T-cell (primary cell): ENCODE results near the gene DRC1. TPM values are rescaled to one million over a fixed set of nuclear protein-coding genes. Genes with fewer than 3 reads are reported as not detected.

Source experiments
- ATAC-seq, 4 experiments: fragments of 200-7000 bp in 3 of 4; fragments of 150-1000 bp in 1 of 4; cut with Tn5 transposase; replicated peaks in 1 of 4; 1 replicate in 3 of 4; 2 replicates in 1 of 4; pipeline ENCODE4 v1.10.0; 2021; ENCODE audit warnings: moderate library complexity in 3 of 4, mild to moderate bottlenecking in 2 of 4, moderate number of reproducible peaks in 1 of 4
- CTCF ChIA-PET, 2 donors: fragments of 300-600 bp; sonication (Branson Sonifier 250); formaldehyde crosslinking; loops; one replicate each; lab custom pipeline; 2022; ENCODE audit warnings: antibody characterized with exemption in 2 of 2; lab: Charles Lee
- POLR2A ChIA-PET, 2 donors: fragments of 300-600 bp; sonication (Branson Sonifier 250); formaldehyde crosslinking; loops; one replicate each; lab custom pipeline; 2022; ENCODE audit warnings: antibody characterized with exemption in 2 of 2; lab: Charles Lee
- DNase-seq, 35 experiments: peaks; one replicate each; pipeline versions ENCODE4 v3.0.0 to v3.0.0-alpha.2; 2013 to 2023
- H3K27ac ChIP-seq: one replicate; pipeline ENCODE4 v1.5.1; 2013; ENCODE audit warnings: low read length
- H3K27me3 ChIP-seq, 2 experiments: replicated peaks in 1 of 2; 1 replicate in 1 of 2; 2 replicates in 1 of 2; pipeline versions ENCODE4 v1.6.1 to v1.7.0; 2013; ENCODE audit warnings: low read length in 1 of 2, mixed read lengths in 1 of 2; ENCODE audit not compliant: control insufficient read depth in 2 of 2, insufficient read depth in 2 of 2; ENCODE audit errors: extremely low read depth in 1 of 2
- H3K36me3 ChIP-seq, 2 donors: 1 replicate in 1 of 2; 2 replicates in 1 of 2; pipeline versions ENCODE4 v1.6.1 to v1.7.0; 2013; ENCODE audit warnings: low read length in 1 of 2; ENCODE audit not compliant: control insufficient read depth in 2 of 2, insufficient read depth in 1 of 2; ENCODE audit errors: extremely low read depth in 1 of 2
- H3K4me1 ChIP-seq, 2 experiments: 1 replicate in 1 of 2; 2 replicates in 1 of 2; pipeline versions ENCODE4 v1.6.1 to v1.7.0; 2013; ENCODE audit warnings: low read length in 2 of 2, mixed read lengths in 1 of 2; ENCODE audit not compliant: insufficient read depth in 2 of 2, control insufficient read depth in 1 of 2; ENCODE audit errors: extremely low read depth in 1 of 2
- H3K4me3 ChIP-seq, 2 donors: 1 replicate in 1 of 2; 2 replicates in 1 of 2; pipeline versions ENCODE4 v1.5.1 to v1.7.0; 2013; ENCODE audit warnings: mild to moderate bottlenecking in 2 of 2, low read length in 1 of 2, moderate library complexity in 1 of 2; ENCODE audit not compliant: control insufficient read depth in 1 of 2; ENCODE audit errors: extremely low read depth in 1 of 2
- H3K9me3 ChIP-seq: 2 replicates; pipeline ENCODE4 v1.7.0; 2013
- H3K27ac Mint-ChIP-seq, 2 donors: one replicate each; pipeline ENCODE4 v1.8.0; 2020 to 2021; ENCODE audit warnings: mild to moderate bottlenecking in 2 of 2, mixed read lengths in 2 of 2
- H3K27me3 Mint-ChIP-seq, 2 donors: one replicate each; pipeline ENCODE4 v1.8.0; 2021 to 2022; ENCODE audit warnings: mixed read lengths in 2 of 2
- H3K36me3 Mint-ChIP-seq: one replicate; pipeline ENCODE4 v1.8.0; 2021; ENCODE audit warnings: mixed read lengths
- H3K4me1 Mint-ChIP-seq, 3 donors: one replicate each; pipeline ENCODE4 v1.8.0; 2020 to 2022; ENCODE audit warnings: mixed read lengths in 3 of 3, mild to moderate bottlenecking in 1 of 3
- H3K4me3 Mint-ChIP-seq, 3 donors: one replicate each; pipeline ENCODE4 v1.8.0; 2020 to 2022; ENCODE audit warnings: mild to moderate bottlenecking in 3 of 3, mixed read lengths in 3 of 3, moderate library complexity in 3 of 3
- H3K9me3 Mint-ChIP-seq, 3 donors: one replicate each; pipeline ENCODE4 v1.8.0; 2020 to 2022; ENCODE audit warnings: mixed read lengths in 3 of 3
- WGBS: methylation state at CpG from one replicate; pipeline ENCODE4 v1.1.5; 2013; ENCODE audit warnings: missing lambda C conversion rate; ENCODE audit not compliant: insufficient coverage; 5-methylcytosine and 5-hydroxymethylcytosine counted together
- total RNA-seq, 35 experiments: library from RNA in 6 of 35; stranded (reverse) in 6 of 35; fragments of 120-200 nt in 1 of 35; gene quantifications; one replicate each; pipeline versions ENCODE4 v1.2.1 to v1.2.4 and lab custom pipeline; 2013 to 2026

The DRC1 gene
- total RNA-seq, 5 donors from 2014 or later (not counting 1 experiment from before 2014, with no cell fraction given): not detected

DNA sequence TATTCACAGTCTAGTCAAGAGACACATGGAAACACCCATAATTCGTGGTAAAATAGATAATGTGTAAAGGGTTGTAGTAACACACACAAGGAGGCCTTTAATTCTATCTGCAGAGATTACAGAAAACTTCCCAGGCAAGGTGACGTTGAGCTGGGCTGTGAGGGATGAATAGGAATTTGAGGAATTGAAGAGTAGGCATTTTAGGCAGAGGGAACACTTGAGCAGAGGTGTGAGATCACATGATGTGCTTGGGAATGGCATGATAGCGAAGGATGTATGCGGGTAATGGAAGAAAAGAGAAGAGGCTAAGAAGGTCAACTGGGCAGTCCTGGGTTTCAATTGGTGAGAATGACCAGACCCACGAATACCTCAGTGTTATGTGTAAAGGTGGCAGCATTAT lies 20.2 kb downstream of the DRC1 start:
- Histone ChIP-seq H3K36me3 (no peaks in the 10 kb centered on the region), H3K9me3 (no peaks in the 10 kb centered on the region), H3K4me3 (no peak overlapping the region), H3K4me1 (no peaks in the 10 kb centered on the region), H3K27ac (no peak overlapping the region), H3K27me3 (peaks cover 0 to 4% of the 10 kb centered on the region in 2 experiments)
- Mint-ChIP-seq H3K27me3 (peaks cover 0 to 3% of the 10 kb centered on the region in 2 donors), H3K4me3 (no peak overlapping the region), H3K27ac (no peak overlapping the region), H3K4me1 (no peaks in the 10 kb centered on the region), H3K36me3 (no peaks in the 10 kb centered on the region), H3K9me3 (peaks cover 0 to 3% (median 0%) of the 10 kb centered on the region in 3 donors)
- 78% methylated on average over 5 of the region's 5 CpGs for WGBS
- ATAC-seq: no peak
- no peak for DNase-seq
- CTCF ChIA-PET: no interaction called here
- POLR2A ChIA-PET: no interaction called here

- WGBS: 68% methylated on average over 4 of the region's 9 CpGs
- DNase-seq (no peak), ATAC-seq (no peak)
- Histone ChIP-seq H3K9me3 (no peaks in the 10 kb centered on the region), H3K36me3 (no peaks in the 10 kb centered on the region), H3K27ac (no peak overlapping the region), H3K4me3 (no peak overlapping the region), H3K4me1 (no peaks in the 10 kb centered on the region), H3K27me3 (peaks cover 0 to 2% of the 10 kb centered on the region in 2 experiments)
- H3K27ac Mint-ChIP-seq: no peak overlapping the region
- no peak overlapping the region for H3K4me3 Mint-ChIP-seq
- POLR2A ChIA-PET: no interaction called here
- peaks cover 0 to 3% (median 0%) of the 10 kb centered on the region in 3 donors for H3K9me3 Mint-ChIP-seq
- H3K27me3 Mint-ChIP-seq: peaks cover 0 to 3% of the 10 kb centered on the region in 2 donors
- no peaks in the 10 kb centered on the region for H3K36me3 Mint-ChIP-seq
- CTCF ChIA-PET: no interaction called here
- no peaks in the 10 kb centered on the region for H3K4me1 Mint-ChIP-seq
Measured at GRCh38 chr2:26422947-26423629, 21.4 kb downstream of the DRC1 start.

DNA sequence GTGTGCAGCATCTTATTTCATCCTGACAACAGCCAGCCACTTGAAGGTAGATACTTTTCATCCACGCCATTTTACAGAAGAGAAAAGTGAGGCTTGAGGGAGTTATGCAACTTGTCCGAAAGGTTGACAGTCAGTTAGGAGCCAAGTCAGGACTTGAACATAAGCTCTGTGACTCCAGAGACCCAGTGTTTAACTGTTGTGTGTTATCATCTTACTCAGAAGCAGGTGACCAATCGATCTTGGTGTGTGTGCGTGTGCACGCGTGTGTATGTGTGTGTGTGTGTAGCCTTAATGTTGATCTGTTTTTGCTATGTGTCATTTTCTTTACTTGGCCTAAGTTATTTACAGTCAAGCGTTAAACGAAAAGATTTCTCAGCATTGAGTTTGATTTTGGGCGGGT lies 22.0 kb downstream of the DRC1 start:
- CTCF ChIA-PET: no interaction called here
- no peaks in the 10 kb centered on the region for H3K4me1 Mint-ChIP-seq
- no peak for ATAC-seq

GRCh38 chr2:26424221-26424620 lies 22.5 kb downstream of the DRC1 start:
- Histone ChIP-seq H3K9me3 (no peaks in the 10 kb centered on the region), H3K27ac (no peak overlapping the region), H3K4me3 (no peak overlapping the region), H3K36me3 (no peaks in the 10 kb centered on the region), H3K4me1 (no peaks in the 10 kb centered on the region), H3K27me3 (no peaks in the 10 kb centered on the region)
- no peak overlapping the region for H3K27ac Mint-ChIP-seq
- DNase-seq (no peak), ATAC-seq (no peak)
- H3K4me1 Mint-ChIP-seq: no peaks in the 10 kb centered on the region
- WGBS: no CpG with 5 or more reads among the region's 3 CpGs
- POLR2A ChIA-PET: no interaction called here
- CTCF ChIA-PET: no interaction called here
- no peaks in the 10 kb centered on the region for H3K36me3 Mint-ChIP-seq
- no peak overlapping the region for H3K4me3 Mint-ChIP-seq
- H3K9me3 Mint-ChIP-seq: peaks cover 0 to 3% (median 0%) of the 10 kb centered on the region in 3 donors
- H3K27me3 Mint-ChIP-seq: peaks cover 0 to 3% of the 10 kb centered on the region in 2 donors

More for the DNA sequence above, 22.0 kb downstream of the DRC1 start:
- Mint-ChIP-seq H3K27me3 (peaks cover 0 to 3% of the 10 kb centered on the region in 2 donors), H3K9me3 (peaks cover 0 to 3% (median 0%) of the 10 kb centered on the region in 3 donors), H3K27ac (no peak overlapping the region), H3K36me3 (no peaks in the 10 kb centered on the region), H3K4me3 (no peak overlapping the region)
- Histone ChIP-seq H3K4me3 (no peak overlapping the region), H3K36me3 (no peaks in the 10 kb centered on the region), H3K27me3 (no peaks in the 10 kb centered on the region), H3K9me3 (no peaks in the 10 kb centered on the region), H3K4me1 (no peaks in the 10 kb centered on the region), H3K27ac (no peak overlapping the region)
- 92% methylated on average over 6 of the region's 9 CpGs for WGBS
- no peak for DNase-seq
- POLR2A ChIA-PET: no interaction called here

GRCh38 chr2:26428846-26429245 lies 27.1 kb downstream of the DRC1 start:
- no peak overlapping the region for H3K4me3 Mint-ChIP-seq
- no peaks in the 10 kb centered on the region for H3K36me3 ChIP-seq
- H3K36me3 Mint-ChIP-seq: no peaks in the 10 kb centered on the region
- ChIA-PET CTCF (no interaction called here), POLR2A (no interaction called here)
- H3K4me1 Mint-ChIP-seq: no peaks in the 10 kb centered on the region
- 80% methylated on average over 2 of the region's 2 CpGs for WGBS
- ATAC-seq: no peak
- no peak for DNase-seq
- H3K9me3 ChIP-seq: no peaks in the 10 kb centered on the region
- no peaks in the 10 kb centered on the region for H3K4me1 ChIP-seq
- H3K27ac ChIP-seq: no peak overlapping the region
- H3K27me3 Mint-ChIP-seq: peaks cover 4 to 18% of the 10 kb centered on the region in 2 donors
- H3K4me3 ChIP-seq: no peak overlapping the region
- no peak overlapping the region for H3K27ac Mint-ChIP-seq
- H3K27me3 ChIP-seq: peaks cover 0 to 13% of the 10 kb centered on the region in 2 experiments
- peaks cover 0 to 3% (median 0%) of the 10 kb centered on the region in 3 donors for H3K9me3 Mint-ChIP-seq

GRCh38 chr2:26429779-26430578 lies 28.3 kb downstream of the DRC1 start:
- H3K27ac ChIP-seq: no peak overlapping the region
- no peak overlapping the region for H3K4me3 ChIP-seq
- no peaks in the 10 kb centered on the region for H3K9me3 ChIP-seq
- H3K4me1 ChIP-seq: no peaks in the 10 kb centered on the region
- ChIA-PET CTCF (no interaction called here), POLR2A (interaction anchor here in 1 of 2 donors (0.6 kb wide), 1 partner anchor 521 kb away, joined by 6 read pairs; no protein-coding TSS in a partner anchor)
- Mint-ChIP-seq H3K4me3 (no peak overlapping the region), H3K9me3 (peaks cover 0 to 2% (median 0%) of the 10 kb centered on the region in 3 donors), H3K4me1 (no peaks in the 10 kb centered on the region), H3K36me3 (no peaks in the 10 kb centered on the region), H3K27ac (no peak overlapping the region), H3K27me3 (peaks cover 4 to 18% of the 10 kb centered on the region in 2 donors)
- DNase-seq (no peak), ATAC-seq (no peak)
- 79% methylated on average over 5 of the region's 8 CpGs for WGBS
- H3K36me3 ChIP-seq: no peaks in the 10 kb centered on the region
- peaks cover 0 to 13% of the 10 kb centered on the region in 2 experiments for H3K27me3 ChIP-seq
